ENCODE data around the gene CLSTN2. TPM values are rescaled to one million over a fixed set of nuclear protein-coding genes. Genes with fewer than 3 reads are reported as not detected.

The CLSTN2 gene
- not detected for total RNA-seq

GRCh38 chr3:139935016-139935865 lies at the start of gene CLSTN2:
TSS of gene CLSTN2 (plus strand) at chr3:139935185.
- CTCF ChIA-PET = interaction anchor here (0.7 kb wide), 1 partner anchor 281 kb away, joined by 3 read pairs; no protein-coding TSS in a partner anchor
- POLR2A ChIA-PET = no interaction called here

- POLR2A ChIA-PET = no interaction called here
- CTCF ChIA-PET = no interaction called here
These were observed 47.6 kb upstream of the CLSTN2 start for GRCh38 chr3:139887431-139887830.

- ChIA-PET POLR2A (interaction anchor here (0.6 kb wide), 1 partner anchor 1263 kb away, joined by 3 read pairs; no protein-coding TSS in a partner anchor), CTCF (no interaction called here)
These were observed 46.3 kb upstream of the CLSTN2 start for GRCh38 chr3:139888561-139889140.

- CTCF ChIA-PET = no interaction called here
- POLR2A ChIA-PET = no interaction called here
These were observed 41.6 kb upstream of the CLSTN2 start for GRCh38 chr3:139893267-139893962.

GRCh38 chr3:139893963-139894642 lies 40.9 kb upstream of the CLSTN2 start:
- CTCF ChIA-PET = no interaction called here

GRCh38 chr3:139894643-139894989 lies 40.4 kb upstream of the CLSTN2 start:
- CTCF ChIA-PET = no interaction called here
- POLR2A ChIA-PET = no interaction called here

More at GRCh38 chr3:139893963-139894642, 40.9 kb upstream of the CLSTN2 start:
- POLR2A ChIA-PET = no interaction called here

GRCh38 chr3:139897759-139898158 lies 37.2 kb upstream of the CLSTN2 start:
- ChIA-PET POLR2A (no interaction called here), CTCF (no interaction called here)

- CTCF ChIA-PET = no interaction called here
- POLR2A ChIA-PET = no interaction called here
These were observed 28.6 kb upstream of the CLSTN2 start for GRCh38 chr3:139906418-139906817.

- ChIA-PET POLR2A (no interaction called here), CTCF (no interaction called here)
These were observed 25.2 kb upstream of the CLSTN2 start for GRCh38 chr3:139909811-139910210.

- POLR2A ChIA-PET = no interaction called here
These were observed 18.7 kb upstream of the CLSTN2 start for GRCh38 chr3:139916271-139916670.

GRCh38 chr3:139917226-139917785 lies 17.7 kb upstream of the CLSTN2 start:
- POLR2A ChIA-PET = no interaction called here
- CTCF ChIA-PET = no interaction called here

More at GRCh38 chr3:139916271-139916670, 18.7 kb upstream of the CLSTN2 start:
- CTCF ChIA-PET = no interaction called here

- ChIA-PET POLR2A (no interaction called here), CTCF (no interaction called here)
These were observed 6.1 kb upstream of the CLSTN2 start for GRCh38 chr3:139928708-139929505.

GRCh38 chr3:139930211-139930610 lies 4.8 kb upstream of the CLSTN2 start:
- POLR2A ChIA-PET = no interaction called here
- CTCF ChIA-PET = no interaction called here

GRCh38 chr3:139933766-139934165 lies 1.2 kb upstream of the CLSTN2 start:
- CTCF ChIA-PET = no interaction called here
- POLR2A ChIA-PET = no interaction called here

- POLR2A ChIA-PET = no interaction called here
- CTCF ChIA-PET = no interaction called here
These were observed 371 bp upstream of the CLSTN2 start for GRCh38 chr3:139934613-139935015.

GRCh38 chr3:139935866-139936817 lies 1.2 kb downstream of the CLSTN2 start:
- POLR2A ChIA-PET = no interaction called here
- CTCF ChIA-PET = interaction anchor here (0.7 kb wide), 1 partner anchor 280 kb away, joined by 3 read pairs; no protein-coding TSS in a partner anchor

GRCh38 chr3:139937674-139938279 lies 2.8 kb downstream of the CLSTN2 start:
- POLR2A ChIA-PET = no interaction called here
- CTCF ChIA-PET = interaction anchor here (0.7 to 0.9 kb wide), 2 partner anchors 201 to 469 kb away, joined by 3 read pairs; no protein-coding TSS in a partner anchor

- POLR2A ChIA-PET = no interaction called here
- CTCF ChIA-PET = no interaction called here
These were observed 4.8 kb downstream of the CLSTN2 start for GRCh38 chr3:139939681-139940190.

Measured in activated CD8-positive, alpha-beta memory T cell treated with anti-CD3 and anti-CD28 coated beads for 36 hours (primary cell).